HG02981 (cell line): Measurements from ENCODE around the gene FBN2.
"Not testable (repeated sequence)": the region's sequence is repeated elsewhere in the genome, so short reads cannot be mapped to it uniquely, and the experiment has no call there.

Source experiments
- ATAC-seq: cut with Tn5 transposase; IDR thresholded peaks from one replicate; pipeline ENCODE4 v1.9.1; 2021; ENCODE audit warnings: mild to moderate bottlenecking, moderate library complexity; ENCODE audit not compliant: unreplicated experiment

The FBN2 gene

GRCh38 chr5:128432913-128433440 lies 105.1 kb downstream of the FBN2 start:
- no peak for ATAC-seq

- ATAC-seq: no peak
These were observed 110.1 kb downstream of the FBN2 start for GRCh38 chr5:128427921-128428320.

- peak; percentile 83 for ATAC-seq
These were observed 111.9 kb downstream of the FBN2 start for GRCh38 chr5:128426090-128426534.

DNA sequence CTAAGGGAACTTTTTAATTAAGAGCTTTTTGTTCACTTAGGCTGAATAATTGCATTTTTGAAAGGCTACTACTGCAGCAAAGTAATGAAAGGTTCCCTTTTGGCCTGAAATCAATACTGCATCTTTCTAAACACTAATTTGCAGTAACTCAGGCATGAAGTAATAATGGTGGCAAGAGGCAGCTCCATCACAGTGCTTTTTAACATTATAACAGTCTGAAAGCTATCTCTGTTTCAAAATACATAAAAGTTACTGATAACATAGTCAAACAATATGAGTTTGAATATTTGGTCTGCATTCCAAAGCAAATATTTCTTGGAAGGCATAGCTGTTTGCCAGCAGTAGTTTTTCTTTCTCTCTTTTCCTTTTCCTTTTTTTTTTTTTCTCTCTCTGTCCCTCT lies 113.4 kb downstream of the FBN2 start:
- ATAC-seq: no peak

DNA sequence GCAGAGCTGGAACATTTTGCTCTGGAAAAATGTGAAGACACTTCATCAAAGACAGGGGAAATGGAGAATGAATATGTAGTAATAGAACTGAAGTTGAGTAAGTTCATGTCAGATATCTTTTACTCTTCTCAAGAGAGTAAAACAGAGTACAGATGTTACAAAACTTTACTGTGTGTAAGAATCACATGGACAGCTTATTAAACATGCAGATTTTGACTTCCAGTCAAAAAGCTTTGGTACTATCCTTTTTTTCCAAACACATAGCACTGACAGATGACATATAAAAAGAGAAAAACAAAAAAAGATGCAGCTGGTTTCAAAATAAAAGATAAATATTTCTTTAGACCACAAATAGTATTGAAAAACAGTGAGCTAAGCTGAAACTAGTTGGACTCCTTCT lies 115.4 kb downstream of the FBN2 start:
- ATAC-seq: no peak

DNA sequence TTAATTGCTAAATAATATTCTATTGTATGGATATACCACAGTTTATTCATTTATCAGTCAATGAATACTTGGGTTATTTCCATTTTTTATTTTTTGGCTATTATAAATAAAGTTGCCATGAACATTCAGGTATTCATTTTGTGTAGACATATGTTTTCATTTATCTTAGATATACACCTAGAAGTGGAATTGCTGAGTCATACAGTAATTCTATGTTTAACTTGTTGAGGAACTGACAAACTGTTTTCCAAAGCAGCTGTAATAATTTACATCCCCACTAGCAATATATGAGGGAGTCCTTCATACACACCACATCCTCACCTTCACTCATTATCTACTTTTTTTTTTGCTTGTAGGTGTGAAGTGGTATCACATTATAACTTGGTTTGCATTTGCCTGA lies 123.6 kb downstream of the FBN2 start:
- ATAC-seq: no peak

- ATAC-seq: no peak
These were observed 124.7 kb downstream of the FBN2 start for GRCh38 chr5:128413356-128413755.

- ATAC-seq: no peak
These were observed 125.7 kb downstream of the FBN2 start for GRCh38 chr5:128412145-128412930.

- ATAC-seq: no peak
These were observed 128.8 kb downstream of the FBN2 start for GRCh38 chr5:128409166-128409800.

DNA sequence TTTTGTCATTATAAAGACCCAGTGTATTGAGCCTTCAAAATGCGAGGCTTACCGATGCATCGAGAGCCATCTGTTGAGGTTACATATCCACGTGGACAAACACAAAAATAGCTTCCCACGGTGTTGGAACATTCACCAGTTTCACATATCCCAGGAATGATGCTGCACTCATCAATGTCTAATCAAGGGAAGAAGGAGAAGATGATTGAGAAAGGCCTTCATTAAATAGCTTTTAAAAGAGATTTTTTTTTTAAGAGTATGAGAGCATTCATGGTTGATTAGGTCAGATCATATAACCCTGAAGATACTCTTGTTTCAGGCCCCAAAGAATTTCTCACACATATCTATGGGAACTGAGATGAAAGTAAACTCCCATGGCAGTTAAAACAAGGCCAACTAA lies 129.4 kb downstream of the FBN2 start:
- ATAC-seq: no peak

GRCh38 chr5:128407944-128408343 lies 130.1 kb downstream of the FBN2 start:
- no peak for ATAC-seq

GRCh38 chr5:128406803-128407202 lies 131.2 kb downstream of the FBN2 start:
- ATAC-seq: no peak

DNA sequence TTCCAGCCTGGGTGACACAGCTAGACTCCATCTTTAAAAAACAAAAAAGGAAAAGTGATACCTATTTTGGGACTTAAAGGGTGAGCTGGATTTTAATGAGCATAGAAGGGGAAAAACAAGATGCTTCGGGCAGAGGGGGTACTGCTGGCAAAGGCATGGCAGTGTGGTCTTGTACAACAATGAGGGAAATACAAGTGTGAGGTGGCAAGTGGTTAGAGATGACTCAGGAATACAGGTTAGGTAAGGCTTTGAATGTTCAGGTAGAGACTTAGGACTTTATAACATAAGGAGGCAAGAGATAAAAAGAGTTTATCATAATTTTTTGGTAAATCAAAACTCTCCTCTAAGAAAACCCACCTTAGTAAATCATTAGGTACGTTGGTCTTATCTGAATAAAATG lies 132.9 kb downstream of the FBN2 start:
- no peak for ATAC-seq

DNA sequence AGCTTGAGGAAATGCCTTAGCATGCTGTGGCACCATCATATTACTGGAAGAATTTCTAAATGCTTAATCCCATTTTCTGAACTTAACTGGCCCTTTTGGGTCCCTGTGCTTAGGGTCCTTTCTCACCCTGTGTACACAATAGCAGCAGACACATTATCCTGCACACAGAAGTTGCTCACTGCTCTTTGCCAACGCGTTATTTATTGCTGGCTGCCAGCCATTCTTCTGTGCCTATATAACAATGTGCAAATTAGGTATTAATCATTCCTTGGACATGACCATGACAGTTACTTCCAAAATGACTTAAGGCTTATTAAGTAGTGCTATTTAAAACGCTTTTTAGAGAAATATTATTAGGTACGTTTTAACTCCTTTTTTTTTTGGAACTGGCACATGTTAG lies 134.7 kb downstream of the FBN2 start:
- ATAC-seq: no peak

GRCh38 chr5:128402506-128402905 lies 135.5 kb downstream of the FBN2 start:
- no peak for ATAC-seq

- not testable (repeated sequence) for ATAC-seq
These were observed 137.3 kb downstream of the FBN2 start for GRCh38 chr5:128400766-128401165.

DNA sequence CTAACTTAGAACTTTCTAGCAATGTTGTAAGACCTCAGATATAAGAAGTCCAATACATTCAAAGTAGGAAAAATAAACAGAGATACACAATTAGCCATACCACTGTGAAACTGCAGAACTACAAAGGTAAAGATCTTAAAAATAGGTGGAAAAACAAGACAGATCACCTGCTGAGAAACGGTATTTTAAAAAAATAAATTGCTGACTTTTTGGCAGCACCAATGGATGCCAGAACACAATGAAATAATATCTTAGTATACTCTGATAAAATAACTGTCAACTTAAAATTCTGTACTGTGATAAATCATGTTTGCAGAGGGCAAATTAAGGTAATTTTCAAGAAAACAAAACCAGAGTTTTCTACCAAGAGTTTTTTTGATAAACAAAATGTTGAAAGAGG lies 138.9 kb downstream of the FBN2 start:
- ATAC-seq: no peak

- no peak for ATAC-seq
These were observed 140.2 kb downstream of the FBN2 start for GRCh38 chr5:128397876-128398275.

DNA sequence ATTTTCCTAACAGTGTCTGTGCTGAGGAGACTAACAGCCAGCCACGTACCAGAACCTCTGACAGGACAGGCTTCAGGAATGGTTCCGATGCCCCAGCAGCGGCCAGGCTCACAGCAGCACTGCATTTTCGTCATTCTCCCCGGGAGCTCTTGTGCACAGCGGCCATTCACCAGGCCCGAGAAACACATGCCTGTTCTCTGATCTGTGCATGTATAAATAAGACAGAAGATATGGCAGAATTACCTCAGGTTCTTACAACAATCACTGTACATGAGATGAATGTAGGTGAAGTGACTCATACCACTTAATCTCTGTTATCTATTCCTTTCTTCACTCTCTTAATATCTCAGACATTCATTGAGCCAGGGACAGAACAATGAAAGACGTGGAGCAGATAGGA lies 143.0 kb downstream of the FBN2 start:
- no peak for ATAC-seq

- ATAC-seq: no peak
These were observed 154.0 kb downstream of the FBN2 start for GRCh38 chr5:128384068-128384467.

DNA sequence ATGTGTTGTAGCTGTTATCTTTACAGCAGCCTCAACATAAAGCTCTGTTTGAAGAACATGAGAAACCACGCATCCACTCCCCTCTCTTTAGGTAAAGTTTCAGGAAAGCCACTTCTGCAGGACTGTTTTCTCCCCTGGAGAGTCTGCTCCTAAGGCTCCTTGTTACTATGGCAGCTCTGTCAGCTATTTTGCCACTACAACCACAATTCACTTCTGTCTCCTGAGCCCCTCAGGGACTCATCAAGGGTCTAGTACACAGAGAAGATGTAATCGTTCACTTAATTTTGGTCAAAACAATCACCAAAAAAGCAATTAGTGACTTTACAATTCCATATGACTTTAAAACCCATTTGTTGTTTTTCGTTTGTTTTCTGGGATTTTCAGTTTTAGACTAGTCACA lies 157.7 kb downstream of the FBN2 start:
- no peak for ATAC-seq

- no peak for ATAC-seq
These were observed 159.4 kb downstream of the FBN2 start for GRCh38 chr5:128378632-128379031.
